ENCODE data around the gene HABP4.

Gene HABP4

DNA sequence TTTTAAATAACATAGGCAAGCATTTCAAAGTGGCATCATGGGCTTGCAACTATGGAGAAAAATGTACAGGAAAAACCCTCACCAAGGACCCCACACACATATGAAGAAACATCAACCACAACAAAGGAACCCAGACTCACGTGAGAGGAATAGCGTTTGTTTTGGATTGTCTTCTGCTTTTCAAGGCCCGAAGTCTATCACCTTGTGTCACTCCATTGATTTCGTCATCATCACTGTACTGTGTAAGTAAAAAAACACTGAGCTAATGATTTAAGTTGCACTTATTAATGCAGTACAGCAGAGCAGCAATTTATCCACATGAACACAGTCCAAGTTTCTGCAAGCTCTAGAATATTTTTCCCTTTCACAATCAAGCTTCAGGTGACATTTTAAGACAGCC, 72.4 kb downstream of the HABP4 start:
- DNase-seq (ENCODE audit: low read depth), result no peak

GRCh38 chr9:96523374-96523773, 73.4 kb downstream of the HABP4 start:
- DNase-seq (ENCODE audit: low read depth), result no peak

DNA sequence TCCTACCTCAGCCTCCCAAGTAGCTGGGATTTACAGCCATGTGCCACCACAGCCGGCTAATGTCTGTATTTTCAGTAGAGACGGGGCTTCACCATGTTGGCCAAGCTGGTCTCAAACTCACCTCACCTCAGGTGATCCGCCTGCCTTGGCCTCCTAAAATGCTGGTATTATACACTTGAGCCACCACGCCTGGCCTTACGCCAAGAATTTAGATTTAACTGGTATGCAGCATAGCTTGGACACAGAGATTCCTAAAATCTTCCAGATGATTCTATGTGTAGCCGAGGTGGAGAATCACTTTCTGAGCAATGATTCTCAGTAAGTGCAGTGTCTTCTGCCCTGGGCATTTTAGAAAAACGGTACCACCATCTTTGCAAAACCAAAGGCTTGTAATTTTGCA, 74.1 kb downstream of the HABP4 start:
- DNase-seq (ENCODE audit: low read depth), result no peak

DNA sequence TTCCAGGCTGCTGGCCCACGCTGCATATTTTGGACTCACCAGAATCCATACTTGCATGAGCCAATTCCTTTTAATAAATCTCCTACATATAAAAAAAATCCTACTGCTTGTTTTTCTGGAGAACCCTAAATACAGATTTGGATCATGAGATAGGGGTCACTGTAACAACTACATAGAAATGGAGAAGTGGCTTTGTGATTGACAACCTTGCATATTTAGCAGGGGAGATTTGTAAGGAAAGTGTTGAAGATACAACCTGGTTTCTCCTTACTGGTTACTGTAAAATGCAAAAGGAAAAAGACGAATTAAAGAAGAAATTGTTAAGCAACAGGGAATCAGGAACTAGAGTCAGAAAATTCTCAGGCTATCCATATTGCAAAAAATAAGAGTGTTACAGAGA, 74.8 kb downstream of the HABP4 start:
- DNase-seq (ENCODE audit: low read depth), result no peak

- DNase-seq (ENCODE audit: low read depth), result no peak
Measured at GRCh38 chr9:96532173-96532572, 82.2 kb downstream of the HABP4 start.

- no peak for DNase-seq (ENCODE audit: low read depth)
Measured at GRCh38 chr9:96540106-96540505, 90.1 kb downstream of the HABP4 start.
